ENCODE results near the gene LACTB.
A peak's percentile ranks its signal among the peaks of the same experiment; 100 is the strongest.

Gene LACTB, protein sequence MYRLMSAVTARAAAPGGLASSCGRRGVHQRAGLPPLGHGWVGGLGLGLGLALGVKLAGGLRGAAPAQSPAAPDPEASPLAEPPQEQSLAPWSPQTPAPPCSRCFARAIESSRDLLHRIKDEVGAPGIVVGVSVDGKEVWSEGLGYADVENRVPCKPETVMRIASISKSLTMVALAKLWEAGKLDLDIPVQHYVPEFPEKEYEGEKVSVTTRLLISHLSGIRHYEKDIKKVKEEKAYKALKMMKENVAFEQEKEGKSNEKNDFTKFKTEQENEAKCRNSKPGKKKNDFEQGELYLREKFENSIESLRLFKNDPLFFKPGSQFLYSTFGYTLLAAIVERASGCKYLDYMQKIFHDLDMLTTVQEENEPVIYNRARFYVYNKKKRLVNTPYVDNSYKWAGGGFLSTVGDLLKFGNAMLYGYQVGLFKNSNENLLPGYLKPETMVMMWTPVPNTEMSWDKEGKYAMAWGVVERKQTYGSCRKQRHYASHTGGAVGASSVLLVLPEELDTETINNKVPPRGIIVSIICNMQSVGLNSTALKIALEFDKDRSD

GRCh38 chr15:63121382-63122001 is at the start of gene LACTB:
Gene LACTB (plus strand): TSS chr15:63121861. CDS start chr15:63121872, 11 bp downstream.
- peak; percentile 92 for DNase-seq (ENCODE audit: low read depth)

- DNase-seq (ENCODE audit: low read depth): peak; percentile 45
These were observed 49.5 kb upstream of the LACTB start for GRCh38 chr15:63072023-63072650.

DNA sequence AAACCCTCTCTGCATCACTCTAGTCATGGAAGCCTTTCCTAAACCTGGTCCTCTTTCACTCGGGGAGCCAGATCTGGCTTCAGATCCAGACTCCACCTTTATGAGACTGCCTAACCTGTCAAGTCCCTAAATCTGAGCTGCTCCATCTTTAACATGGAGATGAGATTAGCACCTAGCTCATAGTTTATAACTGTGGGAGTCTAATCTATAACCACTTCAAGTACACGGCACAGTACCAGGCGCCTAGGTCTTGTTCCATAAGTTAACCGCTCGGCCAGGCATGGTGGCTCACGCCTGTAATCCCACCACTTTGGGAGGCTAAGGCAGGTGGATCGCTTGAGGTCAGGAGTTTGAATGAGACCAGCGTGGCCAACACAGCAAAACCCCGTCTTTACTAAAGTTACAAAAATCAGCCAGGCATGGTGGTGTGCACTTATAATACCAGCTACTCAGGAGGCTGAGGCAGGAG is 48.8 kb upstream of the LACTB start:
- DNase-seq (ENCODE audit: low read depth): peak; percentile 59

GRCh38 chr15:63073497-63074172 is 48.0 kb upstream of the LACTB start:
- peak; percentile 72 for DNase-seq (ENCODE audit: low read depth)

GRCh38 chr15:63075015-63075983 is 46.4 kb upstream of the LACTB start:
- DNase-seq (ENCODE audit: low read depth): peak; percentile 45

DNA sequence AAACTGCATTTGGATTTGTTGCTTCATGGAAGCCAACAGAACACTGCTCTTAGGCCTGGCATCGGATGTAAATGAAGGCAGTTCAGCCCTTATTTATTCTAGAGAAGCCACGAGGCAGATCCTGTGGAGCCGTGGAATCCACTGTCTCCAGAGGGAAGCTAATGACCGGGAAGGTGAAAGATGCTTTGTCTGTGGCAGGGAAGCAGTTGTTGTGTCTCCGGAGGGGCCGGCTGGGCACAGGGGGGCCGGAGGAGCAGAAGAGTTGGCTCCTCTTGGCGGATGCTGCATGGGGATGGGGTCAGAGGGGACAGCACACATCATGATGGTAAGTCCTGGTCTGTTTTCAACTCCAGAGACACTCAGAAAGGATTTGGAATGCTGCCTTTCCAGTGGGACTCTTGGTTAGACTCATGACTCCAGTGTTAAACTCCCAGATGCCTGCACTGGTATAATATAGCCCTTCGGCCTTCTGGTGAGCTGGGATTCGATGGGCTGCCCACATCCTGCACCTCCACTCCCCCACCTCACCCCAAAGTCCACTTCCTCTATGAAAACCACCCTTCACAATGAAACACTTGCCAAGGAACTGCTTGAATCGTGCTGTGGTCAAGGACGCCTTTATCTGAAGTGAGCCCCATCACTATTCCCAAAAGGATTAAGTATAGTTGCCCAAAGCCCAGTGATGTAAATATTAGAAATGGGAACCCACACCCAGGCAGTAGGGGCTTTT is 45.5 kb upstream of the LACTB start:
- no peak for DNase-seq (ENCODE audit: low read depth)

- DNase-seq (ENCODE audit: low read depth): no peak
These were observed 45.0 kb upstream of the LACTB start for GRCh38 chr15:63076714-63077046.

DNA sequence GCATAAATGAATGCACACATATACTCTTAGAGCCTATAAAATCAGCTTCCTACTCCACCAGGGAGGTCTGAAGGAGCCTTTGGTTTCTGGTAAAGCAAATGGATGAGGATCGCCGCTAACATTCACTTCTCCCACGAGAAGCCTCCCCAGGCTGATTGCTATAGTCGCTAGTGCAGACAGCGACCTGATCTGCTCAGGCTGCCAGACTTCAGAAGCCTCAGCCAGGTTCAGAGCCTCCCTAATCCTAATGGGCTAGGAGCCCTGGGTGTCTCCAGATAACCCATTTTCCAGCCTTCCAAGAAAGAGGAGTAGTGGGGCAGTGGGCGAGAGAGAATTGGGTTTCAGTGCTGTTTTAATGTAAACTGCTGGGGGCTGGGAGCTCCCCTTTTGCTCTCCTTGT is 43.7 kb upstream of the LACTB start:
- DNase-seq (ENCODE audit: low read depth): no peak

DNA sequence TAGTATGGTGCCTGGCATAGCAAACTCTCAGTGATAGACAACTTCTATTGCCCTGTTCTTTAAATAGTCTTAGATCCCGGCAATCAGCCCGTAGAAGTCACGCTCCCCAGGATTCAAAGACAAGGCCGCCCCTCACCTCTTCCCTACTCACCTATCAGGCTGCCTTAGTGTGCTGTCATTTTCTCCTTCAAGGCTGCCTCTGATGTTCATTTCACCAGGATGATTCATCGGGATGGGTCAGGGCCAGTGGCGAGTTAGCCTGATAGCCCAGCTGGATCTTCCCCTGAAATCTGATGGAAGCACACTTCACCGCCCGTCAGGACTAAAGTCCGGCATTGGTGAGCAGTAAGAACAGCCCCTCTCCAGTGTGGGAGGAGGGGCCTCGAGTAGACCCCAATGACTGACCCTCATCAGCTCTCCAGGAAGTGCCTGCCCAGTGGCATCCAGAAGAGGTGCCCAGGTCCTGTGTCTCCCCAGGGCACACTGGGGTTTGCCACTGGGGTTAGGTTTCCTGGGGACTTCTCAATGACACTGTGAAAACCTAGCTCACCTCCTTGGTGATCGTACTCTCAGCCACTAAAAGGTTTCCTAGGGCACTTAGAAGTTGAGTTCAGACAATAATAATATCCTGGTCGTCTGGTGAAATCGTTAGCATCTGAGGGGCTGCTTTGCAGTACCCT is 41.6 kb upstream of the LACTB start:
- peak; percentile 70 for DNase-seq (ENCODE audit: low read depth)

GRCh38 chr15:63080634-63081250 is 40.9 kb upstream of the LACTB start:
- DNase-seq (ENCODE audit: low read depth): peak; percentile 47

- no peak for DNase-seq (ENCODE audit: low read depth)
These were observed 39.3 kb upstream of the LACTB start for GRCh38 chr15:63082366-63082765.

- no peak for DNase-seq (ENCODE audit: low read depth)
These were observed 38.6 kb upstream of the LACTB start for GRCh38 chr15:63083044-63083443.

DNA sequence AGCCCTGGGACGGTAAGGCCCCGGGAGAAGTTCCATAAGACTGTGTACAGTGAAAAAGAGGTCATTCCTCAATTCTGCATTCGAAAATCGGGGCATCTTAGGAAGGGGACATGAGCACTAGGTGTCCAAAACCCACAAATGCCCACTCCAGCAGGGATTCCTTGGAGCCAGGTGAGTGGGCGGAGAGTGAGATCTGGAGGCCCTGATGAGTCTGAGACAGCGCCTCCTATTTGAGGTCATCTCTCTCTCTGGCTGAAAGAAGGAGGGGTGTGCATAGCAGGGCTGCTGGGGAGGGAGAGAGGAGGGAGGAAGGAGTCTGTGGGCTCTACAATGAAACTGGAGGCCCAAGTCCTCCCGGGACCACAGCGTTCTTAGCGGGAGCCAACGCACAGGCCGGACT is 38.1 kb upstream of the LACTB start:
- DNase-seq (ENCODE audit: low read depth): no peak

DNA sequence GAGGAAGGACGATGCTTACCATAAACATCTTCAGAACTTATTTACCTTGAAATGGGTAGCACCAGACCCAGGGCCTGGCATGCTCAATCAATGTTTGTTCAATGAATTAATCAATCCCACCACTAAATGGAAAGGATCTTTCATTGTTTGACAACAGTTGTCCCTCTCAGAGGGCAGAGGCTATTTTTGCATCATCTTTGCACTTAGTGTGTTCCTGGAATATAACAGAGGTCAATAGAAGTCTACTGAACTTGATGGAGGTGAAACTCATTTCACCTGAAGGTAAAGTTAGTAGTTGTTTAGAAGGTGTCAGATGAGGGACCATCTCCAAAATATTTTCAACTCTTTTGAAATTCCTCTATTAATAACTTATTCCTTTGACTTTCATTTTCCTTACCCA is 36.9 kb upstream of the LACTB start:
- DNase-seq (ENCODE audit: low read depth): no peak

DNA sequence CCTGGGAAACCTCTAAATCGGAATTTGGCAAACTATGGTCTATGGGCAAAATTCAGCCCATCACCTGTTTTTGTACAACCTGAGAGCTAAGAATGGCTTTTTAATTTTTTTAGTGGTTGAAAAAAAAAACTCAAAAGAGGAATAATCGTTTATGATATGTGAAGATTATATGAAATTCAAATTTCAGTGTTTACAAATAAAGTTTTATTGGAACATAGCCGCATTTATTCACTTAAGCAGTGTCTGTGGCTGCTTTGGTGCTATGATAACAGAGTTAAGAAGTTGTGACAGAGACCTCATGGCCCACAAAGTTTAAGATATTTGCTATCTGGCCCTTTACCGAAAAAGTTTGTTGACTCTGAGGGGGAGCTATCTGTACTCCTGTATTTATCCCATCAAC is 36.4 kb upstream of the LACTB start:
- DNase-seq (ENCODE audit: low read depth): no peak

DNA sequence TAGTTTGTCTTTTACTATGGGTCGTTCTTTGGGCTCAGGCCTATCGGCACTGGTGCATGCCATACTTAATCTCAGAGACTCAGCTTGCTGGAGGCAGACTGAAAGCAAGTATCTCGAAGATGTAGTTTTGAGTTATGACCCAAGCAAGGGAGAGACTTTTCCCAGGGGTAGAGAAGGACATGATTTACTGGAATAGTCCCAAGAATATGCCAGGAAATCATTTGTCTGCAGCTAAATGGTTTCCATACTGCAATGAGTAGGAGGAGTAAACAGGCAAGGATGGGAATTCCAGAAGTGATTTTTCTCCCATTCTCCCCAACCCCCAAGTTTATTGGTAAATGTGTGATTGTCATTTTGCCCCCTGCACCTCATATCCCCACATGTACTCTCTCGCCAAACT is 35.4 kb upstream of the LACTB start:
- peak; percentile 59 for DNase-seq (ENCODE audit: low read depth)

- DNase-seq (ENCODE audit: low read depth): peak; percentile 44
These were observed 34.7 kb upstream of the LACTB start for GRCh38 chr15:63086947-63087346.

- no peak for DNase-seq (ENCODE audit: low read depth)
These were observed 33.0 kb upstream of the LACTB start for GRCh38 chr15:63088533-63089245.
